Embryonic facial prominence (tissue), 1 donor: ENCODE results near the gene BFAR.
"Not testable (repeated sequence)": the region's sequence is repeated elsewhere in the genome, so short reads cannot be mapped to it uniquely, and the experiment has no call there.

ENCODE experiments used
- DNase-seq: peaks from one replicate; pipeline ENCODE4 v3.0.0-alpha.2; 2016; ENCODE audit errors: extremely low spot score

BFAR gene

GRCh38 chr16:14685870-14686793, 53.4 kb downstream of the BFAR start:
- not testable (repeated sequence) for DNase-seq

GRCh38 chr16:14694129-14694528, 61.4 kb downstream of the BFAR start, which contains the start of gene PLA2G10:
Gene PLA2G10 (minus strand): TSS chr16:14694308. CDS start chr16:14694229, 79 bp downstream.
- DNase-seq, result not testable (repeated sequence)

DNA sequence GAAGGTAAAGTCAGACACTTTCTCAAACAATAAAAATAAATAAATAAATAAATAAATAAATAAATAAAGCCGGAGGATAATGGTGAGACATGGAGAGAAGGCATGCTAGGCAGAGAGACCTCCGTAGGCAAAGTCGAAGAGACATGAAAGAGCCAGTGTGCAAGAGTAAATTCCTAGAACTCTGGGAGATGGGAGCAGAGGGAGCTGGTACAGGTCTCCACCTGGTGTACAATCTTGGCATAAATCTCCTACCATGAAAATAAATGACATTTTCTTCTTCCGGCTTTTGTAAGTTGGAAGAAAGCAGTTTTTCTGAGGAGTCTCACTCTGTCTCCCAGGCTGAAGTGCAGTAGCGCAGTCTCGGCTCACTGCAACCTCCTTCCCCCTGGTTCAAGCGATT, 69.1 kb downstream of the BFAR start:
- DNase-seq, result not testable (repeated sequence)

- not testable (repeated sequence) for DNase-seq
These were observed 69.9 kb downstream of the BFAR start for GRCh38 chr16:14702672-14703071.

DNA sequence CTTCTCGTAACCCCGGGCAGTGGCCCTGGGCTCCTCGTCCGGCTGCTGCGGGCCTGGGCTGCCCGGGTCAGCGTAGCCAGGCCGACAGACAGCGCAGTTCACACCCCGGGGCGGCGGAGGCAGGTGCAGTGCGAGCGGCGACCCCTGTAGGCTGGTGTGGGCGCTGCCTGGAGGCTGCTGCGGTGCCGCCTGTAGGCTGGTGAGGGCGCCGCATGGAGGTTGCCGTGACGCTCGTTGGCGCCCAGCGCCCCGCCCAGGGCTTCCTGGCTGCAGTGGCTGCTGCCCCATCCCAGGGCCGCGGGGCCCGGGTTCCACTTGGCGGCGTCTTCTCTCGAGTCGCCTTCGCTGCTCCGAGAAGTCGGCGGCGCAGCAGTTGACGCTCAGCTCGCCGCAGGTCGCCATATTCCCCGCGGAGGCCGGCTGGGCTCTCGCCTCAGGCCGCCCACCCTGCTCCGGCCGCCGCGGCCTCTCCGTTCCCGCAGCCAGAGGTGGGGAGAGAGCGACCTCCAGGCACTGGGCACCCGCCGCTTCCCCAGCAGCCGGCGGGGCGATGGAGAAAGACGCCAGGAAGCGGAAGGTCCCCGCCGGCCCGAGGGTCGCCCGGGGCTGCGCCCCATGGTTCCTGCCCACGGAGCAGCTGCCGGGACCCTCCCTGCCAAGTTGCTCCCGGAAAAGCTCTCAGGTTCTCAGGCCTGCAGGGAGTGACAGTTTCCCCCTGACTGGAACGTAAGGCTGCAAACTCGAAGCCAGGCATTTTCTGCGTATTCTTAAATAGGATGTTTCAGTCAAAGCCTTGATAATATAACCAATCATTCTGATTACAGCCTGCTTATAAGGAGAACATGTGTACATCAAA, 70.6 kb downstream of the BFAR start, which contains the start of gene NPIPA3:
NPIPA3 (plus strand) TSS at position 256 of the 856 bp plus-strand sequence. CDS start 5,533 bp downstream, outside the sequence.
- DNase-seq, result not testable (repeated sequence)
